ENCODE results near the gene LY6G6C.

The LY6G6C gene

GRCh38 chr6:31749301-31750036, 27.9 kb upstream of the LY6G6C start:
- TF ChIP-seq REST (IDR thresholded peaks at IDR 0.05; ENCODE audit: insufficient replicate concordance, low read depth) = no peak
- TF ChIP-seq SPI1 (IDR thresholded peaks at IDR 0.05; ENCODE audit: borderline replicate concordance, low read depth) = no peak
- H3K4me3 ChIP-seq (replicated peaks; ENCODE audit: insufficient read depth, low read length) = no peak overlapping the region
- no peaks in the 10 kb centered on the region for H3K27me3 ChIP-seq (ENCODE audit: insufficient read depth, poor library complexity, severe bottlenecking)
- no peak overlapping the region for H3K27ac ChIP-seq (replicated peaks)
- no peak for DNase-seq (ENCODE audit: low read depth in 1 of 2, low spot score in 1 of 2)

GRCh38 chr6:31744422-31744821, 22.9 kb upstream of the LY6G6C start:
- TF ChIP-seq SPI1 (IDR thresholded peaks at IDR 0.05; ENCODE audit: borderline replicate concordance, low read depth) = no peak
- no peak for DNase-seq (ENCODE audit: low read depth in 1 of 2, low spot score in 1 of 2)
- Histone ChIP-seq H3K27me3 (ENCODE audit: insufficient read depth, poor library complexity, severe bottlenecking) (no peaks in the 10 kb centered on the region), H3K4me3 (replicated peaks; ENCODE audit: insufficient read depth, low read length) (no peak overlapping the region), H3K27ac (replicated peaks) (no peak overlapping the region)

- Histone ChIP-seq H3K27me3 (ENCODE audit: insufficient read depth, poor library complexity, severe bottlenecking) (no peaks in the 10 kb centered on the region), H3K27ac (replicated peaks) (no peak overlapping the region), H3K4me3 (replicated peaks; ENCODE audit: insufficient read depth, low read length) (no peak overlapping the region)
- no peak for TF ChIP-seq GABPA (IDR thresholded peaks at IDR 0.05; ENCODE audit: low read depth)
- no peak for TF ChIP-seq SPI1 (IDR thresholded peaks at IDR 0.05; ENCODE audit: borderline replicate concordance, low read depth)
- TF ChIP-seq POLR2AphosphoS5 (IDR thresholded peaks at IDR 0.05; ENCODE audit: low read depth) = no peak
- TF ChIP-seq, protein P1, sequence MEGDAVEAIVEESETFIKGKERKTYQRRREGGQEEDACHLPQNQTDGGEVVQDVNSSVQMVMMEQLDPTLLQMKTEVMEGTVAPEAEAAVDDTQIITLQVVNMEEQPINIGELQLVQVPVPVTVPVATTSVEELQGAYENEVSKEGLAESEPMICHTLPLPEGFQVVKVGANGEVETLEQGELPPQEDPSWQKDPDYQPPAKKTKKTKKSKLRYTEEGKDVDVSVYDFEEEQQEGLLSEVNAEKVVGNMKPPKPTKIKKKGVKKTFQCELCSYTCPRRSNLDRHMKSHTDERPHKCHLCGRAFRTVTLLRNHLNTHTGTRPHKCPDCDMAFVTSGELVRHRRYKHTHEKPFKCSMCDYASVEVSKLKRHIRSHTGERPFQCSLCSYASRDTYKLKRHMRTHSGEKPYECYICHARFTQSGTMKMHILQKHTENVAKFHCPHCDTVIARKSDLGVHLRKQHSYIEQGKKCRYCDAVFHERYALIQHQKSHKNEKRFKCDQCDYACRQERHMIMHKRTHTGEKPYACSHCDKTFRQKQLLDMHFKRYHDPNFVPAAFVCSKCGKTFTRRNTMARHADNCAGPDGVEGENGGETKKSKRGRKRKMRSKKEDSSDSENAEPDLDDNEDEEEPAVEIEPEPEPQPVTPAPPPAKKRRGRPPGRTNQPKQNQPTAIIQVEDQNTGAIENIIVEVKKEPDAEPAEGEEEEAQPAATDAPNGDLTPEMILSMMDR (IDR thresholded peaks at IDR 0.05; ENCODE audit: insufficient read depth, low read length) = no peak
- TF ChIP-seq REST (IDR thresholded peaks at IDR 0.05; ENCODE audit: insufficient replicate concordance, low read depth) = no peak
- DNase-seq (ENCODE audit: low read depth in 1 of 2, low spot score in 1 of 2) = no peak
Measured at GRCh38 chr6:31742894-31743293, 21.3 kb upstream of the LY6G6C start.

GRCh38 chr6:31741815-31742214, 20.3 kb upstream of the LY6G6C start:
- Histone ChIP-seq H3K27me3 (ENCODE audit: insufficient read depth, poor library complexity, severe bottlenecking) (no peaks in the 10 kb centered on the region), H3K27ac (replicated peaks) (no peak overlapping the region), H3K4me3 (replicated peaks; ENCODE audit: insufficient read depth, low read length) (no peak overlapping the region)
- no peak for DNase-seq (ENCODE audit: low read depth in 1 of 2, low spot score in 1 of 2)
- TF ChIP-seq, protein P1 (IDR thresholded peaks at IDR 0.05; ENCODE audit: insufficient read depth, low read length) = no peak
- no peak for TF ChIP-seq GABPA (IDR thresholded peaks at IDR 0.05; ENCODE audit: low read depth)
- TF ChIP-seq REST (IDR thresholded peaks at IDR 0.05; ENCODE audit: insufficient replicate concordance, low read depth) = no peak
- no peak for TF ChIP-seq SPI1 (IDR thresholded peaks at IDR 0.05; ENCODE audit: borderline replicate concordance, low read depth)
- TF ChIP-seq POLR2AphosphoS5 (IDR thresholded peaks at IDR 0.05; ENCODE audit: low read depth) = no peak
